ENCODE results near the gene CEP44. TPM values are rescaled to one million over a fixed set of nuclear protein-coding genes. Genes with fewer than 3 reads are reported as not detected.

Gene CEP44
- total RNA-seq, 1 experiment from 2014 or later, result 11.5 TPM

DNA sequence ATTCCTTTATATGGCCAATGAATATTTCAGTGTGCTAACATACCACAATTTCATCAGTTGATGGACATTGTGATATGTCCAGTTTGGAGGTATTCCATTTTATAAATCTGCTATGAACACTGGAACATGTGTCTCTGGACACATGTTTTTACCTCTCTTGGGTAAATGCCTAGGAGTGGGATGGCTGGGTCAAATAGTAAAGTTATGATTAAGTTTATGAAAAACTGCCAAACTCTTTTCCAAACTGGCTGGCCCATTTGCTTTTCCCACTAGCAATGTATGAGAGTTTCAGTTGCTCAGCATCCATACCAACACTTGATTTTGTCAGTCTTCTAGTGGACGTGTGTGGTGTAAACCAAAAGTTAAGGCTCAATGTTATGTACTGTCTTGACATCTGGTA is 40.5 kb downstream of the CEP44 start:
- TF ChIP-seq EGR1 (IDR thresholded peaks at IDR 0.05; ENCODE audit: low read depth) (no peak), SP1 (IDR thresholded peaks at IDR 0.05; ENCODE audit: low read depth) (no peak), ELF1 (IDR thresholded peaks at IDR 0.05; ENCODE audit: borderline replicate concordance, low read depth) (no peak), RAD21 (IDR thresholded peaks at IDR 0.05; ENCODE audit: low read depth) (no peak), CEBPB (IDR thresholded peaks at IDR 0.05; ENCODE audit: low read depth) (no peak), POLR2AphosphoS5 (IDR thresholded peaks at IDR 0.05; ENCODE audit: low read depth, low read length) (no peak), ZFX (IDR thresholded peaks at IDR 0.05) (no peak), POLR2A (IDR thresholded peaks at IDR 0.05; ENCODE audit: borderline replicate concordance, extremely low read depth, insufficient read depth, insufficient read length) (no peak), JUND (IDR thresholded peaks at IDR 0.05) (no peak), SIN3A (IDR thresholded peaks at IDR 0.05; ENCODE audit: low read depth) (no peak)
- TF ChIP-seq, protein P1, sequence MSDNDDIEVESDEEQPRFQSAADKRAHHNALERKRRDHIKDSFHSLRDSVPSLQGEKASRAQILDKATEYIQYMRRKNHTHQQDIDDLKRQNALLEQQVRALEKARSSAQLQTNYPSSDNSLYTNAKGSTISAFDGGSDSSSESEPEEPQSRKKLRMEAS (IDR thresholded peaks at IDR 0.05), result no peak
- TF ChIP-seq, protein P2, sequence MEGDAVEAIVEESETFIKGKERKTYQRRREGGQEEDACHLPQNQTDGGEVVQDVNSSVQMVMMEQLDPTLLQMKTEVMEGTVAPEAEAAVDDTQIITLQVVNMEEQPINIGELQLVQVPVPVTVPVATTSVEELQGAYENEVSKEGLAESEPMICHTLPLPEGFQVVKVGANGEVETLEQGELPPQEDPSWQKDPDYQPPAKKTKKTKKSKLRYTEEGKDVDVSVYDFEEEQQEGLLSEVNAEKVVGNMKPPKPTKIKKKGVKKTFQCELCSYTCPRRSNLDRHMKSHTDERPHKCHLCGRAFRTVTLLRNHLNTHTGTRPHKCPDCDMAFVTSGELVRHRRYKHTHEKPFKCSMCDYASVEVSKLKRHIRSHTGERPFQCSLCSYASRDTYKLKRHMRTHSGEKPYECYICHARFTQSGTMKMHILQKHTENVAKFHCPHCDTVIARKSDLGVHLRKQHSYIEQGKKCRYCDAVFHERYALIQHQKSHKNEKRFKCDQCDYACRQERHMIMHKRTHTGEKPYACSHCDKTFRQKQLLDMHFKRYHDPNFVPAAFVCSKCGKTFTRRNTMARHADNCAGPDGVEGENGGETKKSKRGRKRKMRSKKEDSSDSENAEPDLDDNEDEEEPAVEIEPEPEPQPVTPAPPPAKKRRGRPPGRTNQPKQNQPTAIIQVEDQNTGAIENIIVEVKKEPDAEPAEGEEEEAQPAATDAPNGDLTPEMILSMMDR (IDR thresholded peaks at IDR 0.05 in 2 of 3, conservative IDR thresholded peaks at IDR 0.05 in 1 of 3; ENCODE audit: borderline replicate concordance in 1 of 3, insufficient read depth in 1 of 3, low read depth in 2 of 3, low read length in 2 of 3), result no peak
- TF ChIP-seq, protein P3, sequence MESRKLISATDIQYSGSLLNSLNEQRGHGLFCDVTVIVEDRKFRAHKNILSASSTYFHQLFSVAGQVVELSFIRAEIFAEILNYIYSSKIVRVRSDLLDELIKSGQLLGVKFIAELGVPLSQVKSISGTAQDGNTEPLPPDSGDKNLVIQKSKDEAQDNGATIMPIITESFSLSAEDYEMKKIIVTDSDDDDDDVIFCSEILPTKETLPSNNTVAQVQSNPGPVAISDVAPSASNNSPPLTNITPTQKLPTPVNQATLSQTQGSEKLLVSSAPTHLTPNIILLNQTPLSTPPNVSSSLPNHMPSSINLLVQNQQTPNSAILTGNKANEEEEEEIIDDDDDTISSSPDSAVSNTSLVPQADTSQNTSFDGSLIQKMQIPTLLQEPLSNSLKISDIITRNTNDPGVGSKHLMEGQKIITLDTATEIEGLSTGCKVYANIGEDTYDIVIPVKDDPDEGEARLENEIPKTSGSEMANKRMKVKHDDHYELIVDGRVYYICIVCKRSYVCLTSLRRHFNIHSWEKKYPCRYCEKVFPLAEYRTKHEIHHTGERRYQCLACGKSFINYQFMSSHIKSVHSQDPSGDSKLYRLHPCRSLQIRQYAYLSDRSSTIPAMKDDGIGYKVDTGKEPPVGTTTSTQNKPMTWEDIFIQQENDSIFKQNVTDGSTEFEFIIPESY (IDR thresholded peaks at IDR 0.05; ENCODE audit: extremely low read depth, insufficient replicate concordance, low read length), result no peak
- TF ChIP-seq, protein P4, sequence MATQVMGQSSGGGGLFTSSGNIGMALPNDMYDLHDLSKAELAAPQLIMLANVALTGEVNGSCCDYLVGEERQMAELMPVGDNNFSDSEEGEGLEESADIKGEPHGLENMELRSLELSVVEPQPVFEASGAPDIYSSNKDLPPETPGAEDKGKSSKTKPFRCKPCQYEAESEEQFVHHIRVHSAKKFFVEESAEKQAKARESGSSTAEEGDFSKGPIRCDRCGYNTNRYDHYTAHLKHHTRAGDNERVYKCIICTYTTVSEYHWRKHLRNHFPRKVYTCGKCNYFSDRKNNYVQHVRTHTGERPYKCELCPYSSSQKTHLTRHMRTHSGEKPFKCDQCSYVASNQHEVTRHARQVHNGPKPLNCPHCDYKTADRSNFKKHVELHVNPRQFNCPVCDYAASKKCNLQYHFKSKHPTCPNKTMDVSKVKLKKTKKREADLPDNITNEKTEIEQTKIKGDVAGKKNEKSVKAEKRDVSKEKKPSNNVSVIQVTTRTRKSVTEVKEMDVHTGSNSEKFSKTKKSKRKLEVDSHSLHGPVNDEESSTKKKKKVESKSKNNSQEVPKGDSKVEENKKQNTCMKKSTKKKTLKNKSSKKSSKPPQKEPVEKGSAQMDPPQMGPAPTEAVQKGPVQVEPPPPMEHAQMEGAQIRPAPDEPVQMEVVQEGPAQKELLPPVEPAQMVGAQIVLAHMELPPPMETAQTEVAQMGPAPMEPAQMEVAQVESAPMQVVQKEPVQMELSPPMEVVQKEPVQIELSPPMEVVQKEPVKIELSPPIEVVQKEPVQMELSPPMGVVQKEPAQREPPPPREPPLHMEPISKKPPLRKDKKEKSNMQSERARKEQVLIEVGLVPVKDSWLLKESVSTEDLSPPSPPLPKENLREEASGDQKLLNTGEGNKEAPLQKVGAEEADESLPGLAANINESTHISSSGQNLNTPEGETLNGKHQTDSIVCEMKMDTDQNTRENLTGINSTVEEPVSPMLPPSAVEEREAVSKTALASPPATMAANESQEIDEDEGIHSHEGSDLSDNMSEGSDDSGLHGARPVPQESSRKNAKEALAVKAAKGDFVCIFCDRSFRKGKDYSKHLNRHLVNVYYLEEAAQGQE (IDR thresholded peaks at IDR 0.05; ENCODE audit: low read depth), result no peak
- ChIA-PET RAD21 (ENCODE audit: low non-redundant PET in 1 of 2, low total read pairs in 2 of 2, uncharacterized antibody in 2 of 2, unreplicated experiment in 2 of 2) (no interaction called here), POLR2A (no interaction called here), CTCF (no interaction called here)
- H3K4me2 ChIP-seq (ENCODE audit: low read length), result no peak overlapping the region
- no peaks in the 10 kb centered on the region; the same call in 1 of the 2 replicates for H4K20me1 ChIP-seq (ENCODE audit: insufficient read depth)
- no peak overlapping the region for H3K9ac ChIP-seq (ENCODE audit: low read length)
- H3K27me3 ChIP-seq (ENCODE audit: insufficient read depth, low read length), result no peaks in the 10 kb centered on the region
- H3K4me1 ChIP-seq (ENCODE audit: control insufficient read depth in 1 of 2, insufficient read depth in 2 of 2, low read length in 2 of 2), result no peaks in the 10 kb centered on the region
- H3K79me2 ChIP-seq (ENCODE audit: insufficient read depth, low read length), result no peaks in the 10 kb centered on the region
- no peak overlapping the region for H3K4me3 ChIP-seq (replicated peaks in 1 of 2; ENCODE audit: low read depth in 1 of 2, low read length in 2 of 2)
- no peak overlapping the region for H2AFZ ChIP-seq (ENCODE audit: low read depth, low read length, poor library complexity, severe bottlenecking)
- ATAC-seq (no peak), DNase-seq (ENCODE audit: low read depth, low spot score) (no peak)
- intact Hi-C loops (cut with micrococcal nuclease), result no loop called here
- no peak overlapping the region for H3K27ac ChIP-seq (ENCODE audit: low read depth, low read length)
- H3K36me3 ChIP-seq (ENCODE audit: control insufficient read depth in 1 of 2, insufficient read depth in 2 of 2, low read length in 2 of 2), result no peaks in the 10 kb centered on the region
- no peaks in the 10 kb centered on the region for H3K9me2 ChIP-seq (ENCODE audit: insufficient read depth)
- BruUV-seq (replicated peaks), result no TSS peak
- no peaks in the 10 kb centered on the region for H3K9me3 ChIP-seq (ENCODE audit: control insufficient read depth in 1 of 2, insufficient read depth in 1 of 2, low read depth in 1 of 2, low read length in 2 of 2)
